GM19455 (cell line): ENCODE results near the gene ALDH8A1.
"Not testable (repeated sequence)": the region's sequence is repeated elsewhere in the genome, so short reads cannot be mapped to it uniquely, and the experiment has no call there.

ENCODE experiments used
- ATAC-seq: cut with Tn5 transposase; IDR thresholded peaks from one replicate; pipeline ENCODE4 v1.9.1; 2021; ENCODE audit not compliant: unreplicated experiment

The ALDH8A1 gene

DNA sequence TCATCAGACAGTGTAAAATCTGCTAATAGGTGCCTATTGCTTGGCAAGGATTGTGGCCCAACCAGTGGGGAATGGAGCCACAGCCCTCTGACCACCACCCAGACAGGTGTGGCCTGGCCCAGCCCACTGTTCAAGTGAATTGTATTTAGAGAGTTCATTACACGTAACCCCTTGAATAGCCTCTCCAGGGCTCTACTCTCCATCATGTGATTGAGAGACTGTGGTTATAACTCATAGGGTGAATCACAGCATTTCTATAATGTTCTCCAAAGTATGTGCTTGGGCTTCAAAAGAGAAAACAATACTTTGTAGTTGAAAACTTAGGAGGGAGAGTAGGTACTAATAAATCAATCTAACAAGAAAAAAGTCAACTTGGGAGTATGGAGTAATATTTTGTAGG lies 38.4 kb downstream of the ALDH8A1 start:
- ATAC-seq: no peak

DNA sequence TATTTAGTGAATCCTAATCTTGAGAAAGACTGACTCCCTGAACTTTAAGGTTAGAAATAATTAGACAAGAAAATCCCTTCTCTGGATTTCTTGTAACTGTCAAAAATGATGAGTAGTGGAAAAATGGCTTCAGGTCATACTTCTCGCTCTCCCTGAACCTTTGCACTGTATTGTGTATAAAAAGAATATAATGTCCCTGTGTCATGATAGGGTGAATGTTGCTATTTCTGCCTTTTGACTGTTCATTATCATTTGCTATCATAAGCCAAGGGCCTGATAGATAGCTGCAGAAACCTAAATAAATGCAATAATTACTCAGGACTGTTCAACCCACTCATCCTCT lies 39.3 kb downstream of the ALDH8A1 start:
- ATAC-seq: no peak

DNA sequence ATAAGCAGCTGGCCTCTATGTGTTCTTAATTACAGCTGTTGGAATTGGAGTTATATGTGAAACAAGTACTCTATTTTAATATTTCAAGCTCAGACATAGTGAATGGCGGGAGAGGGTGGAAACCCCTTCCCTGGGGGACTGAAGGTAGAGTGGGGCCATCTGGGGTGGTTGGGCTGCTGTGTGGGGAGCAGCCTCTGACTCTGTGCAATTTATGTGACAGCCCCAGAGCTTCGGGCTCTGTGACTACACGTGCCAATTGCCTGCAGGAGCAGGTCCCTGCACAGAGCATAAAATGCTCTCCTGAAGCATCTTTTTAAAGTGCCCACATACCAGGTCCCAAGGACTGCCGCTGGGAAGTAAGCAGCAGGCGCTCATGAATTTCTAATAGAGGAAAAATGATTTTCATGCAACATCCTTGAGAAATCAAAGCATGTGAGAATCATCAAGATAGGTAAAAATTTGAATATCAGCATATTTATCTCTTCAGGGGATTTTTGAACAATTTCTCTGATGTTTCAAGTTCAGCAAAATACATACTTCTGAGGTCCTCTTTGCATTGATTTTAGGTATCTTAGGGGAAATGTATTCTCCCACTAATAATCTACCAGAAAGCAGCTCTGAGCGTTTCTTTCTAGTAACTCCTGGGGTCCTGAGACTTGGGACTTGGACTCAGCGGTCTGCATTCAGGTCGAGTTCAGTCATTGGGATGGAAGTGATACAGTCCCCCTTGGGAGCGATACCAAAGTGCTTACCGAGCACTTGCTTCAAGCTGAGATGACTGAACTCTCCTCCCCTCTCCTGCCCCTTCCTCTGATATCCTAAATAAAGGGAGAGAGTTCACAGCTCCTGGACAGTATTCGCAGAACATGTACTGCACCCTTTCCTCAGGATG lies 40.0 kb downstream of the ALDH8A1 start:
- ATAC-seq: no peak

DNA sequence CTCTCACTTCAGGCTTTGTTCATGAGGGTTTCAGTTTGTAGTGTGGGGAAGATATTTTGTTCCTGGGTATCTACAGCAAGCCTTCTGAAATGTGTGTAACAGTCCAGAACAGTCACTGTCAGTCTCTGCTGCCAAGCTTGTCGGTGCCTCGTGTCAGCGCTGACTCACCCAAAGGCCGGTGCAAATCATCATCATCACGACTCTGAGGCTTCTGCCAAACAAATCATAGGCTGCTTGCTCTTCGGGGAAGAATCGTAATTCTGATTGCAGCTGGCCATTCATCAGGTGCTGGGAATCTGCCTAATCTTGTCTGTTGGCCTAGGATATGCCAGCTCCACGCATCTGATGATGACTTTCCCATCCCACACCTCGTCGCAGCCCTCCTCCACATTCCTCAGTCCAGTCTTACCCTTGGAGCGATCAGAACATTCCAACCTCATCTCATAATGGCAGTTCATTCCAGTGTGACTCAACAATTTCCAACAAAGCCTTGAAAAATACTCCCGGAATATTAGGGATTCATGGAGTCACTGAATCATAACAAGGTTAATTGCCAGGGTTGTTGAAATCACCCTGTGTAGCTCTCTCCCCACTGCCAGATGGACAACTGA lies 40.9 kb downstream of the ALDH8A1 start:
- ATAC-seq: no peak

DNA sequence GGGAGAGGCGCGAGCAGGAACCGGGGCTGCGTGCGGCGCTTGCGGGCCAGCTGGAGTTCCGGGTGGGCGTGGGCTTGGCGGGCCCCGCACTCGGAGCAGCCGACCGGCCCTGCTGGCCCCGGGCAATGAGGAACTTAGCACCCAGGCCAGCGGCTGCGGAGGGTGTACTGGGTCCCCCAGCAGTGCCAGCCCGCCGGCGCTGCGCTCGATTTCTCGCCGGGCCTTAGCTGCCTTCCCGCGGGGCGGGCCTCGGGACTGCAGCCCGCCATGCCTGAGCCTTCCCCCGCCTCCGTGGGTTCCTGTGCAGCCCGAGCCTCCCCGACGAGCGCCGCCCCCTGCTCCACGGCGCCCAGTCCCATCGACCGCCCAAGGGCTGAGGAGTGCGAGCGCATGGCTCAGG lies 45.2 kb downstream of the ALDH8A1 start:
- not testable (repeated sequence) for ATAC-seq

DNA sequence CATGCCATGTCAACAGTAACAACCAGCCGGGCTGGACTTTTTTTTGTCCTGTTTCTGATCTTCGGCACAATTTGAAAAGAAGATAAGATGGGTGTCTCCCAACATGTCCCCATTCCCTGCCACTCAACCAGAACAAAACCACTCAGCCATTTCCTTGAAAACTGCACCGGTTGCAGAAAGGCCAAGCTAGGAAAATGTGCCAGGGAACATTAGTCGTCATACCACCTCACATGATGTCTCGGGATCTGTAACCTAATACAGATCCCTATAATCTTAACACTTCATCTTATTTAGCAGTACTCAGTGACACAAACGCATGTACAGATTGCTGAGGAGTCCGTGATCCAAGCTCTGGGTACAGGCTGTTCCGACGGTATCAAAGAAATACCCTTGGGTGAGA lies 46.5 kb downstream of the ALDH8A1 start:
- ATAC-seq: no peak

DNA sequence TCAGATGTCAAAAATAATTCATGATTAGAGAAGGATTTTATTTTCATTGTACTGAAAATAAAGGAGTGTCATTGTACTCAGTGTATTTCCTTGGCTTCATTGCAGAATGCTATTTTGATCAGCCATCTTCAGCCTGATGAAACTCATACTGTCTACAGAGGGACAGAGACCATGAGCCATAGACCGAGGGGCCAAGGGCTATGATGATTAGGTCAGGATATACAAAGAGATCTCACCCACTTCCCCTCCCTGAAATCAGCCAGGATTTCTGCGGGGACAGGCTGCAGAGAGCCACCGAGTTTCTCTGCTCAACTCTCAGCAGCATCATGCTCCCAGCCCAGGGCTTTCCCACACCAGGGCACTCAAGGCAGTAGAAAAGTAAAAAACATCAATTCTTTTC lies 47.0 kb downstream of the ALDH8A1 start:
- ATAC-seq: no peak

DNA sequence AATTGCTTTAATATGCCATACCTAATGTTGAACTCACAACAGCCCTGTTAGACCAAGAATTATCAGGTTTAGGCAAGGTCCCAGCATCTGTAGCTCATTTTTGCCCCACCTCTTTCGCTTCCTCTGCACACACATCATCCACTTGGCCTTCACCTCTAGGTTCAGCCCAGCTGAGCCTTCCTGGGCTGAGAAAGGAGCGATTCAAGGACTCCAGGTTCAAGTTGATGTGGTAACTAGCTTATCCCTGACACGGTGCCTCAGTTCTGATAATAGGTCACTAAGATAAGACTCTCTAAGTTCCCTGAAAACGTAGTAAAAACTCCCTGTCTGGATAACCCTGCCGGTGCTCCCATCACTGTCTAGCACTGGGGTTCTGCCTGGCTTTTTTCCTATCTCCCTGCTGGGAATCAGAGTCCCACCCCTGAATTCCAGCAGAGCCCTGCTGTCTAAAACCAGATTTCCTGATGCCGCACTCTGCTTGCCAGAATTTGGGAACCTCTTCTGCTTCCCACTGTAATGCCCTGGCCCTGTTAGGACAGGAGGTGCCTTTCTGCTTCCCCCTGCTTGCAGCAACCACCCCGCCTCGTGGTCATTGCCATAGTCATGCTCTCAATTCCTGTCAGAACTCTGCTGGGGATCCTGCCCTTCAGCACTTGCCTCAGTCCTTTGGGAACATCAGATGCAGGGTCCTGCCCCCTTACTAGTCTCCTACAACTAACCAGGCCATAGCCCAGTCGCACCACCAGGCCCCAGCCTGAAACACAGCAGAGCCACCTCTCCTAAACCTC lies 47.6 kb downstream of the ALDH8A1 start:
- ATAC-seq: no peak

DNA sequence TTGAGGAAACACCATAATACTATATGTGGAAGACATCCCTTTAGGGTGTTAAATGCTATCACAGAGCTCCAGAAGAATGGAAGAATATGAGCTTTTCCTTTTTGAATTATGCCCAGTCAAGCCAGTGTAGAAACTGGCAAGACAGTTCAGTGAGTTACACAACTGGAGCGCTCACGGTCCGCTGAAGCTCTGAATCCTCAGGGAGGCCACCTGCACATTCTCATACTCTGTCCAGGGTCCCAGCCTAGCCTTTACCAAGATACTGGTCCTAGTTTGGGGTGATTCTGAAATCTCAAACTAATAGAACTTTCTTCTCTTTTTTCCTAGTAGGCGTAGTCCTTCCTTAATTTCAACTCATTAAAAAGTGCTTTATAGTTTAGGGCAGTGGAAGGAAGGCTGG lies 51.3 kb downstream of the ALDH8A1 start:
- no peak for ATAC-seq

DNA sequence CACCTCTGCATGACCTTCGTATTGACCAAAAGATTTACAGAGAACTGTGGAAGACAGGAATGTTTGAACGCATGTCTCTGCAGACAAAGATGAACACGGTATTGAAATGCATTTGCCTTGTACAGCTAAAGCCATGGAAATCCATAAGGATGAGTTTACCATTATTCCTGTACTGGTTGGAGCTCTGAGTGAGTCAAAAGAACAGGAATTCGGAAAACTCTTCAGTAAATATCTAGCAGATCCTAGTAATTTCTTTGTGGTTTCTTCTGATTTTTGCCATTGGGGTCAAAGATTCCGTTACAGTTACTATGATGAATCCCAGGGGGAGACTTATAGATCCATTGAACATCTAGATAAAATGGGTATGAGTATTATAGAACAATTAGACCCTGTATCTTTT lies 51.7 kb downstream of the ALDH8A1 start:
- ATAC-seq: not testable (repeated sequence)

DNA sequence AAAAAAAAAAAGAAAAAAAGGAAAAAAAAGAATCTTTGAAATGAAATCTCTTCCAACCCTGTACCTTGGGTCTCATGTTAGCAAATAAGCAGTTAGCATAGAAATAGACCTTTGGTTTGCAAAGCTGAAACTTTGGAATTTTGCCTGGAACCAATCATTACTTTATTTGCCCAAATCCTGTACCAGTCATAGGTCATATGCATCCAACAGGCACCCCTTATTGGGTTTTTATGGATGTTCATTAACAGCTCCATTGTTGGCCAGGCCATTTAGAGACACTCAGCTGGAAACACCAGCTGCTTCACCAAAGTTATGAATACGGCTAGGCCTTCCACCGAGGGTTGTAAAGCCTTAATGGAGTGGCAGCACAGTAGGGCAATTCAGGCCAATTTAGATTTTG lies 53.0 kb downstream of the ALDH8A1 start:
- ATAC-seq: no peak

DNA sequence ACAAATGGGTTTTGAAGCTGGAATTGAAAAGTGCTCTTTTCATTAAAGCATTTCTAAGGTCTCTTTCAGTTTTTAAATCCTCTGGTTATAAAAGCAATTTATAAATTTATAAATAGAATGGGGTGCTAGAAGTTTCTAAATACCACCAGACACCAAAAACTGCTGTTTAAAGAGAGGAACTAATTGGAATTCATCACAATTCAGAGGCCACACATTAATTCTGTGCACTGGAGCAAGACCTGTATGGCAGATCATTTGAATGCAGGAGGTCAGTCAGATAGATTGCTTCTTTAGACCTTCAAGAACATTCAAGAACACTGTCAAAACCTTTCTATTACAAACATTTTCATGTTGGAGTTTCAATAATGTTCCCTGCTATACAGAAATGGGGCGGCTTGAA lies 55.1 kb downstream of the ALDH8A1 start:
- no peak for ATAC-seq

DNA sequence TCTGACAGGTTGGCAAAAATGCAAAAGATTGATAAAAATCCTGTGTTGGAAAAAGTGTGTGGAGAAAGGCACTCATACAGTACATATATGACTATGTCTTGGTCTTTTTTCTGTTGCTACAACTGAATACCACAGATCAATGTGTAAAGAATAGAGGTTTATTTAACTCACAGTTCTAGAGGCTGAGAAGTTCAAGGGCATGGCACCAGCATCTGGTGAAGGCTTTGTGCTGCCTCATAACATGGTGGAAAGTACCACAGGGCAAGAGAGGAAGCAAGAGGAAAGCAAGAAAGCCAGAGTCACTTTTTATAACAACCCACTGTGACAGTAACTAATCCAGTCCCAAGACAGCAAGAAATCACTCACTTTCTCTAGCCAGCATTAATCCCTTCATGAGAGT lies 57.5 kb downstream of the ALDH8A1 start:
- ATAC-seq: no peak

DNA sequence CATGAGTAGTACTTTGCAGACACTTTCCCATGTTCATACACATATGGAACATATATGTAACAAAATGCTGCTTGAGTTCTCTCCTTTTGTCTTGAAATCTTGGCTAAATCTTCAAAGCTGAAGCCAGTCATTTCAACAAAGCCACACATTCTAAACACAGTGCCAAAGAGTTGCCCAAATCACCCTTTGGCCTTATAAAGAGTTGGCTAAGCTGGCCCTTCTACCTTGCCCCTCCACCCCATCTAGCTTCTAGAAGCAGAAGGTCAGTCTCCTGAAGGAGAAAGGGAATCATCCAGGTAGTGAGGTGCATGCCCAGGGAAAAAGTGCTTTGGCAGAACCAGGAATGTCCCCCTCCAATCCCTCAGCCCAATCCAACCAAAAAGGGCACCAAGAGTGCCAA lies 58.3 kb downstream of the ALDH8A1 start:
- ATAC-seq: no peak

DNA sequence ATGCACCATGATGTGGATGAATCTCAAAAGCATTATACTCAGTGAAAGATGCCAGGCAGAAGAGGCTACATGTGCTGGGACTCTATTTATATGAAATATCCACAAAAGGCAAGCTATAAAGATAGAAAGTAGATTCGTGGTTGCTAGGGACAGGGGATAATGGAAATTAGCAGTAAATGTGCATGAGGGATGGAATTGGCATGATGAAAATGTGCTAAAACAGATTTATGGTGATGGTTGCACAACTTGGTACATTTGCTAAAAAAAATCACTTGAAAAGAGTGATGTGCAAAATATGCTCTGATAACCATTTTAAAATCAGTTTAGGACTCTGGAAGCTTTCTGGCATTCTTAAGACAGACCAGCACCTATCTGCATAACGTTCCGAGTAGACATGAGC lies 61.6 kb downstream of the ALDH8A1 start:
- no peak for ATAC-seq

DNA sequence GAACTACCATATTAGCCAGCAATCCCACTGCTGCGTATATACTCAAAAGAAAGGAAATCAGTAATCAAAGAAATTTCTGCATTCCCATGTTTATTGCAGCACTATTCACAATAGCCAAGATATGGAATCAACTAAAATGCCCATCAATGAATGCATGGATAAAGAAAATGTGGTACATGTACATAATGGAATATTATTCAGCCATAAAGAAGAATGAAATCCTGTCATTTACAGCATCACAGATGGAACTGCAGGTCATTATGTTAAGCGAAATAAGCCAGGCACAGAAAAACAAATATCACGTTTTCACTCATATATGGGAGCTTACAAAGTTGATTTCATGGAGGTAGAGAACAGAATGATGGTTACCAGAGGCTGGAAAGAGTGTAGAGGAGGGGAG lies 65.1 kb downstream of the ALDH8A1 start:
- no peak for ATAC-seq

DNA sequence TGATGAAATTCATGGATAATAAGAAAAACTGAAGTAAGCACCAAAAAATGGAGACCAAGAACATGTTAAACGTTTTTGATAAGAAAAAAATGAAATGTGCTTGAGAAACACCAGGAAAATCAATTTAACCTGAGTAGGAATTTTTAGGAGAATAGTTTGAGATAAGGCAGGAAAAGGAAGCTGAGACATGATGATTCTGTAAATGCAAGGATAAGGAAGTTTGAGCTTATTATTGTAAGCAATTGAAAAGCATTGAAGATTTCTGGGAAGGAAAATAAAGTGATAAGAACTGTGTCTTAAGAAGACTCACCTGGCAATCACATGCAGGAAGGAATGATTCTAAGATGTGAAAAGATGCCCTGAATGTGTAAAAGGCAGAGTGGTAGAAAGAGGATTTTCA lies 66.6 kb downstream of the ALDH8A1 start:
- ATAC-seq: no peak

DNA sequence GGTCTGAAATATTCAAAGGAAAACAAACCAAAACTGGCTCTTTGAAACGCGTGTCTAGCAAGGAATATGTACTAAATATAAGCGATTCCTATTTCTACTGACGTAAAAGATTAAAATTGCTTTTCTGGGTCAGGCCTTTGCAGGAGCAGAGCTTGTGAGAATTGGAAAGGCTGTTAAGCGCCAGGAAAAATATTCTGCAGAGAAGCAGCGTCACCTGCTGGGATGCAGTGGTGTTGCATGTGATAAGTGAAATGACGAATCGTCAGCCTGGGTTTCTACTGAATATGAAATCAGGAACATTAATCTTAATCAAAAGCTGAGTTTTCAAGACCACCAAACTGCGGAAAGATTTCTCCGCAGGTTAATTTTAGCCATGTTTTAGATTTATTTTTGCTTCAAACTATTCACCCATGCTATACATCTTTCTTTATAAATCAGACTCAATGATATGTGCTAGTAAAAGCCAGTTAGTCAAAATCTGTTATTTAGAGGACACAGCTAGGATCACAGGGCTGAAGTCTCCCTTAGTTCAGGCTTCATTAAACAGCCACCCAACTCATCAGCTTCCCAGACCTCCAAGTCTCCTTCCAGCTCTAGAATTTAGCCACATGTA lies 67.4 kb downstream of the ALDH8A1 start:
- ATAC-seq: peak; percentile 76

DNA sequence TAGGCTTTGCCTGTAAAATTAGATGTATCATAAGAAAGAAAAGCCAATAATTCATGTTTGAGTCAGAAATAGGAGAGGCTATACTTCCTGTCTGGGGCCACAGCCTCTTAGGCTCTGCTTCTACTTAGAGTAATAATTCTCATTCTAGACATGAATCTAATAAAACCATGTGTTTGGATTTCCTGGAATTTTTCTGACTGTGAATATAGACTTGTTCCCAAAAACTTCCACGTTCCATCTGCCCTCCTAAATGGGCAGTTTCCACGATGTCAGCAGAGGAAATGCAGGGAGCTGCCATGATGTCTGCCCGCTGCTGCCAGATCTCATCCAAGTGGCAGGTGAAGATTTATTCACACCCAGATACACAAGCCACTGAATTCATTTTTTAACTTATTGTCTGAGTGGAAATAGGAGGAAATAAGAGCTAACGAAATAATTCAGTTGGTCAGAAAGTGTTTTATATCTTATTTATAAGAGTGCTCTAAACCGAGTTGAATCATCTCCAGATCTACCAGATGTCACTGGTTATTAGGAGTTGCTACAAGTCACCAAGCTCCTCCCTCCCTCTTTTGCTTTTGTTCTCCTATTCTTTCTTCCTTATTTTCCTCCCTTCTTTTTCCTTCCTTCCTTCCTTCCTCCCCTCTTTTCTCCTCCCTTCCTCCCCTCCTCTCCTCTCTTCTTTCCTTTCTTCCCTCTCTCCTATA lies 69.3 kb downstream of the ALDH8A1 start:
- ATAC-seq: no peak

DNA sequence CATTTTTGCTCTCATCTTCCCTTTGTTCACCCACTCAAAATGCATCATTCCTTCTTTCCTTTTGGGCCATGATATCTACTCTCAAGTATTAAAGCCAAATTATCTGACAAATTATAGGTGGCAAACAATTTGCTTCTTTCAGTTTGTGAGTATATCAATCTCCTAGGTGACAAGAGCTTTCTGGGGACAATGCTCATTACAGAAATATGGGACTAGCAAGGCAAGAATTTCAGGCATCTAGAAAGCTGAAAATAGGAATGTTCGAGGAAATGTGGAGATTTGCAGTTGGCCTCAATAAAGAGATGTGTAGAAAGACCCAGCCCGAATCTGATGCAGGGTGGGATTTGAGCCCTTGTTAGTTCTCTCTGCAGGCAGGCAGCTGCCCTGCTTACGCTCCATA lies 71.8 kb downstream of the ALDH8A1 start:
- no peak for ATAC-seq

DNA sequence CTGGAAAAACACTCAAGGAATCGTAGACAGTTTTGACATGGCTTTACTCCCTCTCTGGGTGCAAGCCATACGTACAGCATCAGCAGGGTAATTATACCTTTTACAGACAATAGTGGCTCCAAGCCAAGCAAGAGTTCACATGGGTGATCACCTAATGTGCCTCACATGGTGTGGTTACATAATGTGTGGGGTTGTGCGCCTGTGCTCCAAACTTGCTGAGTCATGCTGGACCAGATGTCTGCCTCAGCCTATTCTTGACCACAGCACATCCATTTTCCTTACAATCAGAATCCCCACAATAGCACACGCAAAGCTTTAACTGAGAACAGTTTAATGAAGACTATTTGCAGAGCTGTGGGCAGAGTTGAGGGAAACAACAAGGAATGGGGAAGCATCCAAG lies 74.5 kb downstream of the ALDH8A1 start:
- no peak for ATAC-seq
